ENCODE measurements around the gene CELSR1. TPM values are rescaled to one million over a fixed set of nuclear protein-coding genes. Genes with fewer than 3 reads are reported as not detected.

CELSR1 gene
- total RNA-seq, 1 donor from 2014 or later = 0.27 TPM

- H3K36me3 Mint-ChIP-seq (ENCODE audit: unreplicated experiment) = no peaks in the 10 kb centered on the region
- no peak overlapping the region for H3K4me3 Mint-ChIP-seq (ENCODE audit: unreplicated experiment)
- no peak for TF ChIP-seq CTCF (IDR thresholded peaks at IDR 0.05; ENCODE audit: partially characterized antibody, unreplicated experiment)
- H3K4me1 Mint-ChIP-seq (ENCODE audit: low read depth, unreplicated experiment) = peaks cover 13% of the 10 kb centered on the region
- peaks cover 11% of the 10 kb centered on the region for H3K9me3 Mint-ChIP-seq (ENCODE audit: unreplicated experiment)
- peaks cover 3% of the 10 kb centered on the region for H3K27me3 Mint-ChIP-seq (ENCODE audit: unreplicated experiment)
- no peak for DNase-seq
- H3K27ac Mint-ChIP-seq (ENCODE audit: unreplicated experiment) = no peak overlapping the region
Observed at GRCh38 chr22:46349681-46350080, 187.7 kb downstream of the CELSR1 start.

GRCh38 chr22:46349238-46349637 is 188.2 kb downstream of the CELSR1 start:
- Mint-ChIP-seq H3K4me1 (ENCODE audit: low read depth, unreplicated experiment) (peaks cover 13% of the 10 kb centered on the region), H3K9me3 (ENCODE audit: unreplicated experiment) (peaks cover 11% of the 10 kb centered on the region), H3K27me3 (ENCODE audit: unreplicated experiment) (peaks cover 3% of the 10 kb centered on the region), H3K27ac (ENCODE audit: unreplicated experiment) (no peak overlapping the region), H3K36me3 (ENCODE audit: unreplicated experiment) (no peaks in the 10 kb centered on the region), H3K4me3 (ENCODE audit: unreplicated experiment) (no peak overlapping the region)
- no peak for DNase-seq
- TF ChIP-seq CTCF (IDR thresholded peaks at IDR 0.05; ENCODE audit: partially characterized antibody, unreplicated experiment) = no peak

- peaks cover 3% of the 10 kb centered on the region for H3K27me3 Mint-ChIP-seq (ENCODE audit: unreplicated experiment)
- no peak for DNase-seq
- H3K36me3 Mint-ChIP-seq (ENCODE audit: unreplicated experiment) = no peaks in the 10 kb centered on the region
- H3K4me3 Mint-ChIP-seq (ENCODE audit: unreplicated experiment) = no peak overlapping the region
- H3K9me3 Mint-ChIP-seq (ENCODE audit: unreplicated experiment) = peaks cover 11% of the 10 kb centered on the region
- peaks cover 9% of the 10 kb centered on the region for H3K4me1 Mint-ChIP-seq (ENCODE audit: low read depth, unreplicated experiment)
- H3K27ac Mint-ChIP-seq (ENCODE audit: unreplicated experiment) = no peak overlapping the region
- no peak for TF ChIP-seq CTCF (IDR thresholded peaks at IDR 0.05; ENCODE audit: partially characterized antibody, unreplicated experiment)
Observed at GRCh38 chr22:46348099-46348695, 189.2 kb downstream of the CELSR1 start.

- Mint-ChIP-seq H3K36me3 (ENCODE audit: unreplicated experiment) (no peaks in the 10 kb centered on the region), H3K27ac (ENCODE audit: unreplicated experiment) (no peak overlapping the region), H3K4me1 (ENCODE audit: low read depth, unreplicated experiment) (peaks cover 7% of the 10 kb centered on the region), H3K27me3 (ENCODE audit: unreplicated experiment) (peaks cover 3% of the 10 kb centered on the region), H3K9me3 (ENCODE audit: unreplicated experiment) (peaks cover 9% of the 10 kb centered on the region), H3K4me3 (ENCODE audit: unreplicated experiment) (no peak overlapping the region)
- DNase-seq = no peak
- no peak for TF ChIP-seq CTCF (IDR thresholded peaks at IDR 0.05; ENCODE audit: partially characterized antibody, unreplicated experiment)
Observed at GRCh38 chr22:46347646-46348045, 189.8 kb downstream of the CELSR1 start.

GRCh38 chr22:46346680-46347405 is 190.6 kb downstream of the CELSR1 start:
- H3K9me3 Mint-ChIP-seq (ENCODE audit: unreplicated experiment) = peaks cover 5% of the 10 kb centered on the region
- no peak overlapping the region for H3K27ac Mint-ChIP-seq (ENCODE audit: unreplicated experiment)
- no peak overlapping the region for H3K4me3 Mint-ChIP-seq (ENCODE audit: unreplicated experiment)
- H3K4me1 Mint-ChIP-seq (ENCODE audit: low read depth, unreplicated experiment) = no peaks in the 10 kb centered on the region
- no peaks in the 10 kb centered on the region for H3K36me3 Mint-ChIP-seq (ENCODE audit: unreplicated experiment)
- no peak for DNase-seq
- peaks cover 3% of the 10 kb centered on the region for H3K27me3 Mint-ChIP-seq (ENCODE audit: unreplicated experiment)
- TF ChIP-seq CTCF (IDR thresholded peaks at IDR 0.05; ENCODE audit: partially characterized antibody, unreplicated experiment) = no peak

All from glutamatergic neuron (in vitro differentiated cells).